Activated CD4-positive, alpha-beta T cell treated with anti-CD3 and anti-CD28 coated beads for 24 hours (primary cell): ENCODE results near the gene NLRC5.
"Not testable (repeated sequence)": the region's sequence is repeated elsewhere in the genome, so short reads cannot be mapped to it uniquely, and the experiment has no call there.

ENCODE experiments used
- DNase-seq, 2 donors: peaks; one replicate each; pipeline ENCODE4 v3.0.0-alpha.2; 2020; ENCODE audit warnings: low read depth in 2 of 2

NLRC5 gene

DNA sequence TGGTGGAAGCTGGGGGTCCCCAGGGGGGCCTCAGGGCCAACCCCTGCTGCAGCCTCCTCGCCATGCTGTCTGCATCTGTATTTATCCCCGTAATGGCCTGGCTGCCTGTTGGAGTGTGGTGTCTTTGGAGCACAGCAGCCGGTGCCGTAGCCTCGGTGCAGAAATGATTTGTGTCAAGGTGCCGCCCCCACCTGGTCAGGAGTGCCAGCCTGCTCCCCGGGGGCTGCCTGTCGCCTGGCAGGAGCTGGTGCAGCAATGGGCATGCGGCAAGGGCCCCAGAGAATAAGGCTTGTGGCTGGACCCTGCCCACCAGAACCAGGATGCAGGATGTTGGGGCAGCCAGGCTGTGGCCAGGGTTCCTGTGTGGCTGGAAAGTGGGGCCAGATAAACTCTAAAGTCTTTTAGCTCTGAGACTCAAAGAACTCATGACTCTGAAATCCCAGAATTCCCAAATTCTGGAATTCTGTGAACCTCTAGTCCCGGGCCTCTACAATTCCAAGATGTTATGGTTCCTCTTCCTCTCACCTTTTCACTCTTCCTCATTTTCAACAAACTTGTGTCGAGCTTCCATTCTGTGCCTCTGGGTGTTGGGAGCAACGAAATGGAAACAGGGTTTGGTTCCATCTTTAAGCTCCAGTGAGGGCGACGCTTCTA, 109.0 kb downstream of the NLRC5 start:
- no peak for DNase-seq

DNA sequence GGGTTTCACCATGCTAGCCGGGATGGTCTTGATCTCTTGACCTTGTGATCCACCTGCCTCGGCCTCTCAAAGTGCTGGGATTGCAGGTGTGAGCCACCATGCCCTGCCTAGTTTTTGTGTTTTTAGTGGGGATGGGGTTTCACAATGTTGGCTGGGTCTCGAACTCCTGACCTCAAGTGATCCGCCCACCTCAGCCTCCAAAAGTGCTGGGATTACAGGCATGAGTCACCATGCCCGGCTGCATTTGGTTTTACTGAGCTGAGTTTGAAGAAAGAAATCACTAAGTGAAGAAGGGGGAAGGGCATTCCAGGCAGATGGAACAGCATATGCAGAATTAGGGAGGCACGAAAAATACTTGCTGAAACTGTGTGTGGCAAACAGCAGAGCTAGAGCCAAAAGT, 110.6 kb downstream of the NLRC5 start:
- not testable (repeated sequence) for DNase-seq

GRCh38 chr16:57100445-57100844, 111.1 kb downstream of the NLRC5 start:
- DNase-seq: no peak

GRCh38 chr16:57102888-57103851, 113.8 kb downstream of the NLRC5 start:
- no peak for DNase-seq

DNA sequence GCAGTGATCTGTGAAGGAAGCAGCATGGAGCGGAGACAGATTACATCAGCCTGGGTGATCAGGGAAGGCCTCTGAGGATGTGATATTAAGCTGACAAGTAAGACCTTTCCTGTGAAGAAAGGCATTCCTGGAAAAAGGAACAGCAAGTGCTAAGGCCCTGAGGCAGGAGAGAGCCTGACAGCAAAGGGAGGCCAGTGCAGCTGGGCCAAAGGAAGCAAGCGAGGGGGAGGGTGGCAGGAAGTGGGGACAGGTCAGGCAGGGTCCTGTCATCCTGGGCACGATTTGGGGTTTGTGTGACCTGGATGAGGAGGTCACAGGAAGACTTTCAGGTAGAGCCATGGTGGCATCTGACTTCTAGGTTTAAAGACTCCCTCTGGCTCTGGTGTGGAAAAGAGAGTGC, 115.3 kb downstream of the NLRC5 start:
- DNase-seq: no peak

- no peak for DNase-seq
Measured at GRCh38 chr16:57105184-57105583, 115.8 kb downstream of the NLRC5 start.

GRCh38 chr16:57106767-57107166, 117.4 kb downstream of the NLRC5 start:
- no peak for DNase-seq

- no peak for DNase-seq
Measured at GRCh38 chr16:57107321-57107922, 118.1 kb downstream of the NLRC5 start.

- DNase-seq: no peak
Measured at GRCh38 chr16:57108432-57108831, 119.1 kb downstream of the NLRC5 start.

- DNase-seq: not testable (repeated sequence)
Measured at GRCh38 chr16:57109259-57110105, 120.1 kb downstream of the NLRC5 start.

DNA sequence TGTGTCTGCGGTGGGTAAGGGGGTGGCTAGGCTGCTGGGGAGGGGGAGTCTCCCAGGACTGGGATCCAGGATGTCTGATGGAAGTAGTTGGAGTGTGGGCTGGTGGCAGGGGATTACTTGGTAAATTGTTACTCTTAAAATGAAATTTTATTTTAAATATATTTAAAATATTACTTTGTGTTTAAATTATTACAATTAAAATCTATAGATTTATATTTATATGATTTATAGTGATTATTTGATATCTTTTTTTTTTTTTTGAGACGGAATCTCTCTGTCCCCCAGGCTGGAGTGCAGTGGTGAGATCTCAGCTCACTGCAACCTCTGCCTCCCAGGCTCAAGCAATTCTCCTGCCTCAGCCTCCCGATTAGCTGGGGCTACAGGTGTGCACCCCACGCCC, 121.6 kb downstream of the NLRC5 start:
- no peak for DNase-seq

GRCh38 chr16:57111420-57111819, 122.1 kb downstream of the NLRC5 start:
- DNase-seq: no peak

DNA sequence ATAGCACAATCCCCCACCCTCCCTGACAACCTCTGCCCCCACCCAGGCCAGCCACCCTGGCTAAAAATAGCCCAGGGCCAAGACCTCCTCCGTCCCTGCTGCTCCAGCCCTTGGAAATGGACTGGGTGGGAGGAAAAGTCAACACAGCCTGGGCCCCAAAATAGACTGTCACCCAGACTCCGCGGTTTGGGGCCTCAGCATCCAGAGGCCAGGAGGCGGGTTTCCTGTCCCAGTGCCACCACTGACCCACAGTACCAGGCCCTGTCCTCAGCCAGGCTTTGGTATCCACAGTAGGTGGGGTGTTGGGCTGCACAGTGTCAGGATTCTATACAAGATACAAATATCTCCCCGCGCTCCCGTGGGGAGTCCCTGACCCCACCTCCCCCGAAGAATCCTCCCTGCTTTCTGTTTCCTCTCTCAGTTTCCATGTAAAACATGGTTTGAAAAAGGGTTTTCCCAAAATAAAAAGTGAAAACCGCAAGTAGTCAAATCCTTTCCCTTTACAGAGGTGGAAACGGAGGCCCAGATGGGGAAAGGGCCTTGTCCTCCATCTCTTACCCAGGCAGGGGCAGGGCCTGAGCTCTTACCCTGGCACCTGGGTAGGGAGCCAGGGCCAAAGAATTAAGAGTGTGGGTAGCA, 123.2 kb downstream of the NLRC5 start:
- no peak for DNase-seq

DNA sequence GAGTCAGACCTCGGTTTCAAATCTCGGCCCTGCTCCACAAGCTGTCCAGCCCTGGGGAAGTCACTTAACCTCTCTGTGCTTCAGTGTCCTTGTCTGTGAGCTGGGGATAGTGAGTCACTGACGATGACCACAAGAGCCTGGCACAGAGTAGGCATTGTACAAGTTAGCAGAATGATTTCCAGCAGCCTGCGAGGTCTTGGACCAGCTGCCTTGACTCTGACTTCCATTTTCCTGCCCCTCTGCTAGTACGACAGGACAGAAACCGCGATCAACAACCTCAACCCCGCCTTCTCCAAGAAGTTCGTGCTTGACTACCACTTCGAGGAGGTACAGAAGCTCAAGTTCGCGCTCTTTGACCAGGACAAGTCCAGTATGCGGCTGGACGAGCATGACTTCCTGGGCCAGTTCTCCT, 123.7 kb downstream of the NLRC5 start:
- DNase-seq: no peak

- no peak for DNase-seq
Measured at GRCh38 chr16:57113664-57114063, 124.3 kb downstream of the NLRC5 start.

DNA sequence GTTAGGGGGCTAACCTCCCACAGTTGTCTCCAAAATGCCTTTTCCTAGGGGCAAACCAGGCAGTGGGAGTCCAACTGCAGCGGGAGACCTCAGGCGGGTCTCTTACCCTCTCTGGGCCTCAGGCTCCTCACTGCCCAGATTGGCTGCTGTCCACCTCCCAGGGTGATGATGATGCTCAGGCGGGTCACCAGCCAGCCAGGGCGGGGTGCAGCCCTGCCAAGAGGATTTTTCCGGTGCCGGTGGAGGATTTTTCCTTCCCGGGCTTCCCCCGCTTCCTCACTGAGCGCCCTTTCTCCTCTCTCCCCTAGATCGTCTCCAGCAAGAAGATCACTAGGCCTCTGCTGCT, 125.8 kb downstream of the NLRC5 start:
- no peak for DNase-seq

DNA sequence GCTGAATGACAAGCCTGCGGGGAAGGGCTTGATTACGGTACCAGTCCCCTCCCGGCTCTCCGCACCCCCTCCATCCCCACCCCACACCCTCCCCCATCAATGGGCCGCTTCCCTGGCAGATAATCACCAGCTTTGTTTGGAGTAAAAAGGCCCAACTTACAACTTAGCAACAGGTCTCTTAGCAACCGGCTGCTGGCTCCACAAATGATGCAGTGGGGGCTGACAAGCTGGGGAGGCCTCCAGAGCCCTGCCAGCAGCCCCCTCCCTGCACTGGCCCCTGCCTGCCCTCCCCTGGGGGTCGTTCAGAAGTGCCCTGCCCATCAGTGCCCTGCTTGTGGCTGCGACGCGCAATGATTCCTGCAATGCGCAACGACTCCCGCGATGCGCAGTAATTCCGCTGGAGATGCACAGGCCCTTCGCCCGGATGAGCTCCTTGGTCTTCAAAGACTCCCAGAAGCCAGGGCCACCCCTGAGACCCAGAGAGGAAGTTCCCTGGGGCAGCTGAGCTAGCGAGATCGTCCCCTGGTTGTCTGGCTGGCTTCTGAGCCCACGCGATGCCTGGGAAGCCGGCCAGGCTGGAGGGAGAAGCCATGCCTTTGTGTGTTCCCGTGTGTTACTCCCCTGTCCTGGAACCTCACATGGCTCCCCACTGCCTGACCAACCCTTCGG, 126.3 kb downstream of the NLRC5 start:
- no peak for DNase-seq

- no peak for DNase-seq
Measured at GRCh38 chr16:57118461-57119084, 129.2 kb downstream of the NLRC5 start.

GRCh38 chr16:57123216-57123973, 134.0 kb downstream of the NLRC5 start:
- no peak for DNase-seq
